HG03066 (cell line): ENCODE data around the gene PDSS2.
"Not testable (repeated sequence)": the region's sequence is repeated elsewhere in the genome, so short reads cannot be mapped to it uniquely, and the experiment has no call there.

Source experiments
- ATAC-seq: cut with Tn5 transposase; IDR thresholded peaks from one replicate; pipeline ENCODE4 v1.9.1; 2021; ENCODE audit warnings: low read depth; ENCODE audit not compliant: unreplicated experiment

Gene PDSS2

DNA sequence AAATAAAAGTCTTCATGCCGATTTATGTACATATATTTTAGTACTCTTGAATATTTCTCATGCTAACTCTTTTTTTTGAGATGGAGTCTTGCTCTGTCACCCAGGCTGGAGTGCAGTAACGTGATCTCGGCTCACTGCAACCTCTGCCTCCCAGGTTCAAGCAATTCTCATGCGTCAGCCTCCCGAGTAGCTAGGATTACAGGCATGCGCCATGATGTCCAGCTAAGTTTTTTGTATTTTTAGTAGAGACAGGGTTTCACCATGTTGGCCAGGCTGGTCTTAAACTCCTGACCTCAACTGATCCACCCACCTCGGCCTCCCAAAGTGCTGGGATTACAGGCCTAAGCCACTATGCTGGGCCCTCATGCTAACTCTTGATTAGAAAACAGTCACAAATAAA is 179.4 kb downstream of the PDSS2 start:
- not testable (repeated sequence) for ATAC-seq

GRCh38 chr6:107275330-107275865 is 184.0 kb downstream of the PDSS2 start:
- ATAC-seq, result no peak

DNA sequence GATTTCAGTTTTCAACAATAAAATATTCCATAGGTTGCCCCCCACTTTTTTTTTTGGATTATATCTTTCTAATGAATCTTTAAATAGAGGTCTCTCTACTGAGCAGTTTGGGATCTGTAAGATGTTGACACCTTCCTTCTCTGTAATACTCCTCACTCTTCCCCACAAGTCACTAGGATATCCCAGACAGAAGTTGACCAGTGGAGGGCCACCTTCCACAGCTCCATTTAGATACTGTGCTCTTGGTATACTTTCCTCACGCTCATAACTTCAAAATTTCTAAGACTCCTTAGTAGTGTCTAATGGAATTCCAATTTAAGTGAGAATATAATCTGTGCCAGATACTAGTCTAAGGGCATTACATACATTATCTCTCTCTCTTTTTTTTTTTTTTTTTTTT is 185.1 kb downstream of the PDSS2 start:
- ATAC-seq, result no peak

GRCh38 chr6:107272246-107272645 is 187.1 kb downstream of the PDSS2 start:
- no peak for ATAC-seq

DNA sequence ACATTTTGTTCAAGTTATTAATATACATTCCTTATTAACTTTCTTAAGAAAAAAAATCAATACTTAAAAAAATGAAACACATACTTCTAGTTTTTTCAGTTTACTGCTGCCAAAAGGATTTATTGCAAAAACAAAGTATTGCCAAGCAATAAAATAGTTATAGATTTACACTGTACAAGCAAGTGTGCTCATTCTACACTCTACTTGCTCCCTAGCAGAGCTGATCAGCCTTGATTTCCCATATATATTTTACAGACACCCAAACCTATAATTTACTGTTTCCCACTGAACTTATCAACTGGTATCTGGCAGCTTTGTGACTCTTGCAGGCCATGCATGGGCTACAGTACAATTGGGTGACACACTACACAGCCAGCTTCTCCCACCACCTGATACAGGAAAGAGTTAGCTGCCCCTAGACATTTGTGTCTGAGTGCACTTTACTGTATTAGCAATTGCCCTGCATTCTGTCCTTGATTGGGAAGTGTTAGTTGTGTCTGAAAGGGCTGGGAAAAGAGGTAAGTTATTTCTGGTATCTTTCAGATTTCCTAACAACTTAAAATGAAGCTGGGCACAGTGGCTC is 188.1 kb downstream of the PDSS2 start:
- ATAC-seq, result no peak

DNA sequence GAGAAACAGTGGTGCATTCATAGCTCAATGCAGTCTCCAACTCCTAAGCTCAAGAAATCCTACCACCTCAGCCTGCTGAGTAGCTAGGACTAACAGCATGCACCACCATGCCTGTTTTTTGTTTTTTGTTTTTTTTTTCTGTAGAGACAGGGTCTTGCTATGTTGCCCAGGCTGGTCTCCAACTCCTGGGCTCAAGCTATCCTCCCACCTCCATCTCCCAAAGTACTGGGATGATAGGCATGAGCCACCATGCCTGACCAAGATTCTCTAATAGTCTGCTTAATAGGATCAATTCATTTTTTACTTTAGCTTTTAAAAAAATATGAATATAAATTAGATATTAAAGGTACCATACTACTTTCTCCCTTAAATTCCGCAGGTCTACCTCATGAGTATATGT is 191.7 kb downstream of the PDSS2 start:
- ATAC-seq, result no peak

DNA sequence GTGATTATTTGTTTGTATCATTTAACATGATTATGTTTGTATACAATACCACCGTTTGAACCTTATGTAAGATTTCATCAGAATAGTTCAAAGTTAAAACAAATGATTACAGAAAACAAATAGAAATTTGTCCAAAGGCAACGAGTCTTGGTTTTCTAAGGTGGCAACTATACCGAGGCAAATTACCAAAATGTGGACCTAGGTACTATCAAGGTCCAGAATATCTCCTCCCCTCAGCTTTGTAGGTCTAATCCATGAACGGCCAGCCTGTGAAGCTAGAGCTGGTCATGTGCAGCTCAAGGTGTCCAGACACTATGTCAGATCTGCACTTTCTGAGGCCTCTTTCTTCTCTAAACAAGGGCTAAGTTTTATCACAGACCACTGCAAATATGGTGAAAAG is 192.4 kb downstream of the PDSS2 start:
- no peak for ATAC-seq

DNA sequence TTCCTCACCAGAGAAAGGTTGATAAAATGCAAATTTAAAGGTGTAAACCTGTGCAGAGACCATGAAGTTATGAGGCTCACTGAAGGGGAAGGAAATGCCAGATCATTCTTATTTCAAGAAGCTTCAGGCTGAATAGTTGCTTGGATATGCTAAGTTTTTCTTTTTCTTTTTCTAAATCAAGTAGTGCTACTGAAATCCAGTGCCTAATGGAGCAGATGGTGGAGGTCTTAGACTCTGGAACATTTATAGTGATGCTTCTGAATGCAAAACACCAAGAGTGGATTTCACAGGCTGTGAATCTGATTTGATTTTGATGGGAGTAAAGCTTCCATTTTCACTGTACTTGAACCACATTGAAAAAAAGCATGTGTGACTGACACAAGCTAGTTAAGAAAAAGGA is 192.8 kb downstream of the PDSS2 start:
- no peak for ATAC-seq

GRCh38 chr6:107264357-107264840 is 195.0 kb downstream of the PDSS2 start:
- no peak for ATAC-seq

DNA sequence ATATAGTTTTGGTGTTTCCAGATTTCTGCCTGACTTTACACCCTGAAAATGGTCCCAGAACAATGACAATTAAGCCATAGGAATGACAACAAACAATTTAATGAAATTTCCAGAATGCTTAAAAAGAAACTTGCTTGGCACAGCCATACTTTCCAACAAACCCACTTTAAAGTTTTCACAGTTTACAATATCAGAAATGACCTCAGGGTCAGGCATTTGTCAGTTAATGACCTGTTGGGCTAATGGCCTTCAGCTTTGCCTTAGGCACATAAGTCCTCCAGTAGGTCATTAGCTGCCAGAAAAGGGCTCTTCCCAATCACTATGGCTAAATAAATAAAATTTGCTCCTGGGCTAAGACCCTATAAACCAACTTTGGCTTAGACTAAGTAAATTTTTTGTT is 199.4 kb downstream of the PDSS2 start:
- ATAC-seq, result no peak

GRCh38 chr6:107248147-107248546 is 211.2 kb downstream of the PDSS2 start:
- ATAC-seq, result no peak

DNA sequence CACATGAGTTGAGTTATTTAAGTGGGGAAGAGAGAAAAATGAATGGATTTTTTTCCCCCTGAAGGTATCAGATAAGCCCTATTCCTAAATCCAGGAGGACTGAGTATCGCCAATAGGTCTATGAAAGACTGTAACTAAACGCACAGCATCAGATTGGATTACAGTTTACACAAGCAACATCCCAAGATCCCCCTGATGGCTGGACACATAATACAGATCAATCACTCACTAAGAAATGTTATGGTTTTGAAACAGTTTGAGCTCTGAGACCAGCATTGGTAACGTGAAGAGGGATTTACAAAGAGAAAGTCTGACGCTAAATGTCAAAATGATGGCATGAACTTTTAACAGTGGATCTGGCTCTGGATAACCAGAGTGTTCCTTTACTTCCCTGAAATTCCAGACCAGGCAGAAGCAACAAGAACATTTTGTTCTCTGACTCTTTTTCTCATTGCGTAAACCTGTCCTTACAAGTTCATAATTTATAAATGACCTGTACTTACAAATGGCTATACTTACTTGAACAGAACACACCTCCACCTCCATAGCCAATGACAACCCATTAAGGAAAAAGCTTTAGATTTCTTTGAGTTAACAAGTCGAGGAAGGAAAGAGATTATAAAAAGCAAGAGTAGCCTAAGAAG is 212.3 kb downstream of the PDSS2 start:
- ATAC-seq, result no peak

DNA sequence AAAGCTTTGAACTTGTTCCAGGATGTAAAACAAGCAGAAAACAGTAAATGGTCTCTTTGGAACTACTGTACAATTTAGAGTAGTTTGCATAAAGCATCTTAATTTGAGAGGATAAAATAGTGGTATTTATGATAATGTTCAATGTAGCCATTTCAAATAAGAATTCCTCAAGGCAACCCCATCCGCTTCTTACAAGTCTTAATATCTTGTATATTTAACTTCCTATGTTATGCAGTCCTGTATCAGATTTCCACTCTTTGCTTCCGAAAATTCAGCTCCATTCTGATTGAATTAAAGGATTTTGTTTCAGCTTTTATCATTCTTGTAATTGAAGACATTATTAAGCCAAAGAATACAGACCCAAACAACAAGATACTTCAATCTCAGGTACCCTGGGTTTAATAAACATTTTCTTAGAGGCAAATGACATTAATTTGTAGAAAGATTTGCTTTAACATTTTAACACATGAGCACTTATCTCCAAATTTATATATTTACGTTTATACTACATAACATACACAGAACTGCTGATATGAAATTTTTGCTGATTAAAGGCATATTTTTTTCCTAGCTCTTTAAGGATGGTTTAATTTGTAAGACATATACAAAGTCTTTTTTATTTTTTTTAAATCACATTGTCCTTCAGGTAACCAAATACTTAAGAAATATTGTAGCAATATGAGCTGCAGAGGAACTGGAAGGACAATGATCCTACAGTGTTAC is 213.0 kb downstream of the PDSS2 start:
- no peak for ATAC-seq

GRCh38 chr6:107244742-107245480 is 214.5 kb downstream of the PDSS2 start:
- no peak for ATAC-seq

- no peak for ATAC-seq
Measured at GRCh38 chr6:107244082-107244741, 215.2 kb downstream of the PDSS2 start.

DNA sequence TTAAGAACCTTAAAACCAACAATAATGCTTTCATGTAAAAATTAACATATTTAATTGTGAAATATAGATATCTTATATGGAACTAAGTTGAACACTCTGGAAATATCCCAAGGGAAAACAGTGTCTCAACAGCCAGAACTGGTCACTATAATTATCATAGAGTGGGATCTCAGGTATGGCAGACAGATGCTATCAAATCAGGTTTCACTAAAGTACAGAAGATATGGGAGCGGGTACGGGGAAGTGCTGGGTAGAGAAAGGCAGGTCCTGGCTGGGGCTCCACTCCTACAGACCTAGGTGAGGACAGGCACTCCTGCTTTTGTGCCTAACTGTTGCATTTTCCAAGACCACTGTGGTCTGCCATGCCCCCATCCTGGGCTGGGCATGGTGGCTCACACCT is 215.9 kb downstream of the PDSS2 start:
- ATAC-seq, result no peak

GRCh38 chr6:107237992-107238660 is 221.2 kb downstream of the PDSS2 start:
- no peak for ATAC-seq

- ATAC-seq, result no peak
Measured at GRCh38 chr6:107235511-107235910, 223.9 kb downstream of the PDSS2 start.

GRCh38 chr6:107235007-107235406 is 224.4 kb downstream of the PDSS2 start:
- ATAC-seq, result no peak

DNA sequence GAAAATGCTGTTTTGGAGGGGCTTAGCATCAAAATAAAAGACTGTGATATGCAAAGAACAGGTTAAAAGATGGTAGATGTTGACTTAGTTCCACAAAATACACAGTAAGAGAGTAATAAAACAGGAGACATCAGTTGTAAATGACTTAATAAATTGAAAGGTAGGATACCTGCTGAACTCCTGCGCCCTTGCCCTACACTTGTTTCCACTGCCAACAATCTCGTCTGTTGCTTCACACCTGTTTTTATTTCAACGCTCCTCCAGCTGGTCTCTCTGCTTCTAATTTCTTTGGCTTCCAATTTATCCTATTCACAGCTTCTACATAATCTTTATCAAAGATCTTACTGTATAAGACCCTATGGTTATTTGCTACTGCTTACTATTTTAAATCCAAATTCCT is 228.1 kb downstream of the PDSS2 start:
- ATAC-seq, result no peak
